Transverse colon (tissue), 4 donors: ENCODE data around the gene CUTA.
A peak's percentile ranks its signal among the peaks of the same experiment; 100 is the strongest.

ENCODE experiments used
- POLR2AphosphoS5 ChIP-seq, 3 donors: sonication (generic); formaldehyde crosslinking; IDR thresholded peaks; one replicate each; pipeline ENCODE4 v1.6.1; 2016; ENCODE audit warnings: antibody characterized with exemption in 3 of 3
- TF ChIP-seq, protein P1 (sequence below), 5 experiments: fragments of 200-600 bp in 3 of 5; fragments of 450-650 bp in 2 of 5; sonication (generic) in 3 of 5; IDR thresholded peaks; 1 replicate in 2 of 5; 2 replicates in 3 of 5; pipeline ENCODE4 v1.5.1; 2016 to 2017; ENCODE audit warnings: antibody characterized with exemption in 5 of 5, inconsistent platforms in 3 of 5, mild to moderate bottlenecking in 2 of 5, moderate library complexity in 1 of 5

- TF ChIP-seq, protein P1, sequence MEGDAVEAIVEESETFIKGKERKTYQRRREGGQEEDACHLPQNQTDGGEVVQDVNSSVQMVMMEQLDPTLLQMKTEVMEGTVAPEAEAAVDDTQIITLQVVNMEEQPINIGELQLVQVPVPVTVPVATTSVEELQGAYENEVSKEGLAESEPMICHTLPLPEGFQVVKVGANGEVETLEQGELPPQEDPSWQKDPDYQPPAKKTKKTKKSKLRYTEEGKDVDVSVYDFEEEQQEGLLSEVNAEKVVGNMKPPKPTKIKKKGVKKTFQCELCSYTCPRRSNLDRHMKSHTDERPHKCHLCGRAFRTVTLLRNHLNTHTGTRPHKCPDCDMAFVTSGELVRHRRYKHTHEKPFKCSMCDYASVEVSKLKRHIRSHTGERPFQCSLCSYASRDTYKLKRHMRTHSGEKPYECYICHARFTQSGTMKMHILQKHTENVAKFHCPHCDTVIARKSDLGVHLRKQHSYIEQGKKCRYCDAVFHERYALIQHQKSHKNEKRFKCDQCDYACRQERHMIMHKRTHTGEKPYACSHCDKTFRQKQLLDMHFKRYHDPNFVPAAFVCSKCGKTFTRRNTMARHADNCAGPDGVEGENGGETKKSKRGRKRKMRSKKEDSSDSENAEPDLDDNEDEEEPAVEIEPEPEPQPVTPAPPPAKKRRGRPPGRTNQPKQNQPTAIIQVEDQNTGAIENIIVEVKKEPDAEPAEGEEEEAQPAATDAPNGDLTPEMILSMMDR (IDR thresholded peaks at IDR 0.05): peak; percentile 37 to 77 (median 45)
- TF ChIP-seq POLR2AphosphoS5 (IDR thresholded peaks at IDR 0.05): no peak
Measured at GRCh38 chr6:33428224-33428965, 10.5 kb upstream of the CUTA start.
